ENCODE results near the gene ODAD4.

Gene ODAD4

GRCh38 chr17:41907185-41907556, 23.2 kb upstream of the ODAD4 start:
- H3K4me3 ChIP-seq (ENCODE audit: low read depth, low read length) = no peak overlapping the region
- no peak for TF ChIP-seq CTCF (IDR thresholded peaks at IDR 0.05)
- H2AFZ ChIP-seq = no peak overlapping the region
- H3K27me3 ChIP-seq (ENCODE audit: control insufficient read depth, insufficient read depth, low read length) = no peaks in the 10 kb centered on the region
- H3K27ac ChIP-seq = no peak overlapping the region
- no peaks in the 10 kb centered on the region for H3K4me1 ChIP-seq
- H3K9ac ChIP-seq = no peak overlapping the region
- H3K9me3 ChIP-seq (ENCODE audit: control insufficient read depth, low read length) = no peaks in the 10 kb centered on the region
- no peaks in the 10 kb centered on the region for H3K36me3 ChIP-seq (ENCODE audit: control insufficient read depth, insufficient read depth, low read length)
- H3K4me2 ChIP-seq (ENCODE audit: low read length) = no peak overlapping the region
- H3K79me2 ChIP-seq = no peaks in the 10 kb centered on the region

- no peak overlapping the region for H3K4me2 ChIP-seq (ENCODE audit: low read length)
- no peak for TF ChIP-seq CTCF (IDR thresholded peaks at IDR 0.05)
- H3K9me3 ChIP-seq (ENCODE audit: control insufficient read depth, low read length) = no peaks in the 10 kb centered on the region
- peaks cover 4% of the 10 kb centered on the region for H3K79me2 ChIP-seq
- no peaks in the 10 kb centered on the region for H3K27me3 ChIP-seq (ENCODE audit: control insufficient read depth, insufficient read depth, low read length)
- H3K4me1 ChIP-seq = no peaks in the 10 kb centered on the region
- H3K9ac ChIP-seq = no peak overlapping the region
- no peak overlapping the region for H3K4me3 ChIP-seq (ENCODE audit: low read depth, low read length)
- H3K27ac ChIP-seq = no peak overlapping the region
- H3K36me3 ChIP-seq (ENCODE audit: control insufficient read depth, insufficient read depth, low read length) = no peaks in the 10 kb centered on the region
- no peak overlapping the region for H2AFZ ChIP-seq
These were observed 22.5 kb upstream of the ODAD4 start for GRCh38 chr17:41907633-41908539.

- H3K4me2 ChIP-seq (ENCODE audit: low read length) = no peak overlapping the region
- H3K36me3 ChIP-seq (ENCODE audit: control insufficient read depth, insufficient read depth, low read length) = no peaks in the 10 kb centered on the region
- no peaks in the 10 kb centered on the region for H3K4me1 ChIP-seq
- H3K9me3 ChIP-seq (ENCODE audit: control insufficient read depth, low read length) = no peaks in the 10 kb centered on the region
- H3K79me2 ChIP-seq = peaks cover 5% of the 10 kb centered on the region
- TF ChIP-seq CTCF (IDR thresholded peaks at IDR 0.05) = no peak
- no peak overlapping the region for H3K9ac ChIP-seq
- no peak overlapping the region for H2AFZ ChIP-seq
- H3K27ac ChIP-seq = no peak overlapping the region
- no peak overlapping the region for H3K4me3 ChIP-seq (ENCODE audit: low read depth, low read length)
- no peaks in the 10 kb centered on the region for H3K27me3 ChIP-seq (ENCODE audit: control insufficient read depth, insufficient read depth, low read length)
These were observed 21.3 kb upstream of the ODAD4 start for GRCh38 chr17:41909088-41909487.

- TF ChIP-seq CTCF (IDR thresholded peaks at IDR 0.05) = no peak
- Histone ChIP-seq H3K27ac (no peak overlapping the region), H3K4me1 (no peaks in the 10 kb centered on the region), H3K4me3 (ENCODE audit: low read depth, low read length) (no peak overlapping the region), H3K9me3 (ENCODE audit: control insufficient read depth, low read length) (no peaks in the 10 kb centered on the region), H3K27me3 (ENCODE audit: control insufficient read depth, insufficient read depth, low read length) (no peaks in the 10 kb centered on the region), H3K9ac (no peak overlapping the region), H3K4me2 (ENCODE audit: low read length) (no peak overlapping the region), H3K79me2 (peaks cover 16% of the 10 kb centered on the region), H2AFZ (no peak overlapping the region), H3K36me3 (ENCODE audit: control insufficient read depth, insufficient read depth, low read length) (no peaks in the 10 kb centered on the region)
These were observed 19.6 kb upstream of the ODAD4 start for GRCh38 chr17:41910701-41911391.

All from parathyroid adenoma (tissue), 2 donors.